ENCODE measurements around the gene TMEM220. TPM values are rescaled to one million over a fixed set of nuclear protein-coding genes. Genes with fewer than 3 reads are reported as not detected.

TMEM220 gene
- total RNA-seq, 6 donors from 2014 or later = 1.4 to 16.6 (median 6.8) TPM

DNA sequence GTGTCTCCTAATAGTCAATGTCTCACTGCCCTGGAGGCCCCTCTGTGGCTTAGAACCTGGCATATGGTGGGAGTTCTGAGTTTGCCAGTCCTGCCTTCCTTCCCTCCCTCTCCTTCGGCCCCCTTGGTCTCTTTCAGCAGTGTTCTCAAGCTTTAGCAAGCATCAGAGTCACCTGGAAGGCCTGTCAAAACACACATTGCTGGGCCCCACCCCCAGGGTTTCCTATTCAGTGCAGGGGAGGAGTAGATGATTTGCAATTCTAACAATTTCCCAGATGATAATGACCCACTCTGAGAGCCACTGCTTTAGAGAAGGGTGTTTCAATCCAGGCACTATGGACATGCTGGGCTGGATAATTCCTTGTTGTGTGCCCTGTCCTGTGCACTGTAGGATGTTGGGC is 26.4 kb upstream of the TMEM220 start:
- H3K27me3 ChIP-seq = no peaks in the 10 kb centered on the region
- TF ChIP-seq POLR2AphosphoS5 (IDR thresholded peaks at IDR 0.05) (no peak), POLR2A (IDR thresholded peaks at IDR 0.05) (no peak), EP300 (IDR thresholded peaks at IDR 0.05) (no peak), CTCF (IDR thresholded peaks at IDR 0.05) (no peak)
- 50 to 62% methylated on average over 1 of the region's 1 CpG for WGBS, 2 donors
- no peak for ATAC-seq (ENCODE audit: low FRiP score in 2 of 2)
- no peak overlapping the region for H3K4me3 ChIP-seq
- no peaks in the 10 kb centered on the region for H3K9me3 ChIP-seq
- no peak for DNase-seq
- no peaks in the 10 kb centered on the region for H3K36me3 ChIP-seq
- no peaks in the 10 kb centered on the region for H3K4me1 ChIP-seq
- H3K27ac ChIP-seq = no peak overlapping the region

GRCh38 chr17:10755592-10756127 is 25.8 kb upstream of the TMEM220 start:
- peak in 1 of 2 donors; percentile 34 for DNase-seq
- TF ChIP-seq EP300 (IDR thresholded peaks at IDR 0.05) (no peak), POLR2A (IDR thresholded peaks at IDR 0.05) (no peak), CTCF (IDR thresholded peaks at IDR 0.05) (no peak), POLR2AphosphoS5 (IDR thresholded peaks at IDR 0.05) (no peak)
- ATAC-seq (ENCODE audit: low FRiP score in 2 of 2) = no peak
- H3K4me3 ChIP-seq = no peak overlapping the region
- no peaks in the 10 kb centered on the region for H3K9me3 ChIP-seq
- no peaks in the 10 kb centered on the region for H3K36me3 ChIP-seq
- no peaks in the 10 kb centered on the region for H3K4me1 ChIP-seq
- WGBS, 2 donors = 83 to 85% methylated on average over 3 of the region's 3 CpGs
- H3K27me3 ChIP-seq = no peaks in the 10 kb centered on the region
- H3K27ac ChIP-seq = no peak overlapping the region

DNA sequence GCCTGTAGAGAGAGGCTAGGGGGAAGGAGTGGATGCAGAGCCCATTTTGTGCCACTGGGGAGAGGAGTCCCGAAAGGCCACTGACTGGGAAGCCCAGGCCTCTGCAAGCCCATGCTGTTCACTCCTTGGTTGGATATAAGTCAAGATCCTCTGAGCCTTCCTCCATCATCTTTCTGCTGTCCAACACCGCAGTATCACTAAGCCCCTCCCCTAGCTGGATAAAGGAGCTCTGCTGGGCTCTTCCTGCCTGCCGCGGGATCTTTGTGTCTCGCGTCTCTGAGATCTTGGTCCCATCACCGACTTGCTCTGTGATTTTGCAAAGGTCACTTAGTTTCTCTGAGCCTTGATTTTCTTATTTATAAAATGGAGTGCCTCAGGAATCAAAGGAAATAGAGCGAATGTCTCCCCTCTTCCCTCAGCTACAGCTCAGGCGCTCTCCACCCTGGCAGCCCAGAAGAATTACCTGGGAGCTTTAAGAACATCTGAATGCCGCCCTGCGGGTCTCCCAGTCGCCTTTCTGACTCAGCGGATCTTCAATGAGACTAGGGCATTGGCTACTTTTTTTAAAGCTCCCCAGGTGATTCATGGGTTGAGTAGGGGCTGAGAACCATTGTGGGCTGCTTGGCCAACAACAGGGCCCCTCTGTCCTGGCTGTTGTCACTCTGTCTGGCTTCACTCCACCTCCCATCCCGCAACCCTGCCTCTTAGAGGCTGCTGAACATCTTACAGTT is 25.2 kb upstream of the TMEM220 start:
- Histone ChIP-seq H3K4me1 (no peaks in the 10 kb centered on the region), H3K27me3 (no peaks in the 10 kb centered on the region), H3K27ac (no peak overlapping the region), H3K4me3 (no peak overlapping the region), H3K36me3 (no peaks in the 10 kb centered on the region), H3K9me3 (no peaks in the 10 kb centered on the region)
- ATAC-seq (ENCODE audit: low FRiP score in 2 of 2) = no peak
- TF ChIP-seq EP300 (IDR thresholded peaks at IDR 0.05) (no peak), CTCF (IDR thresholded peaks at IDR 0.05) (no peak), POLR2AphosphoS5 (IDR thresholded peaks at IDR 0.05) (no peak), POLR2A (IDR thresholded peaks at IDR 0.05) (no peak)
- no peak for DNase-seq
- WGBS, 2 donors = 65% methylated on average over 14 of the region's 14 CpGs

DNA sequence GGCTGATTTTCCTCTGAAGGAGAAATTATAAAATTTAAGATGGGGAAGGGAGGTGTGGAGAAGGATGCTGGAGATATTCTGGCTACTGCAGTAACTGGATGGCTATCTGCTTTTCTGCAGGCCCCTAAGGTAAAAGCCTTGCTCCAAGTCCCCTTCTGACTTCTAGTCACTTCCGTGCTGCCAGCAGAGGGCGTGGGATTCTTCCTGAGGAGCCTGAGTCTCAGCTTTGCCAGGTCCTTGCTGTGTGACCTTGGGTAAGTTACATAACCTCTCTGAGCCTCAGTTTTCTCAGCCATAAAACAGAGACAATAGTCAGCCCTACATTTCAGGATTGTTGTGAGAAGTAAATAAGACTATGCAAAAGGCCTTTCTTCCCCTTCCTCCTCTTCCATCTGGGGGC is 24.3 kb upstream of the TMEM220 start:
- Histone ChIP-seq H3K27me3 (no peaks in the 10 kb centered on the region), H3K36me3 (no peaks in the 10 kb centered on the region), H3K9me3 (no peaks in the 10 kb centered on the region), H3K27ac (no peak overlapping the region), H3K4me3 (no peak overlapping the region), H3K4me1 (no peaks in the 10 kb centered on the region)
- WGBS, 2 donors = 30 to 42% methylated on average over 2 of the region's 2 CpGs
- DNase-seq (no peak), ATAC-seq (ENCODE audit: low FRiP score in 2 of 2) (no peak)
- TF ChIP-seq POLR2AphosphoS5 (IDR thresholded peaks at IDR 0.05) (no peak), POLR2A (IDR thresholded peaks at IDR 0.05) (no peak), CTCF (IDR thresholded peaks at IDR 0.05) (no peak), EP300 (IDR thresholded peaks at IDR 0.05) (no peak)

GRCh38 chr17:10752696-10753095 is 22.9 kb upstream of the TMEM220 start:
- Histone ChIP-seq H3K36me3 (no peaks in the 10 kb centered on the region), H3K4me3 (no peak overlapping the region), H3K27ac (no peak overlapping the region), H3K27me3 (no peaks in the 10 kb centered on the region), H3K9me3 (no peaks in the 10 kb centered on the region), H3K4me1 (no peaks in the 10 kb centered on the region)
- no peak for ATAC-seq (ENCODE audit: low FRiP score in 2 of 2)
- DNase-seq = no peak
- TF ChIP-seq CTCF (IDR thresholded peaks at IDR 0.05) (no peak), POLR2A (IDR thresholded peaks at IDR 0.05) (no peak), EP300 (IDR thresholded peaks at IDR 0.05) (no peak), POLR2AphosphoS5 (IDR thresholded peaks at IDR 0.05) (no peak)
- 78 to 86% methylated on average over 10 of the region's 10 CpGs for WGBS, 2 donors
